ENCODE data around the gene GNA15. TPM values are rescaled to one million over a fixed set of nuclear protein-coding genes. Genes with fewer than 3 reads are reported as not detected.

Gene GNA15
- total RNA-seq, 1 experiment from 2014 or later = 0.22 TPM

DNA sequence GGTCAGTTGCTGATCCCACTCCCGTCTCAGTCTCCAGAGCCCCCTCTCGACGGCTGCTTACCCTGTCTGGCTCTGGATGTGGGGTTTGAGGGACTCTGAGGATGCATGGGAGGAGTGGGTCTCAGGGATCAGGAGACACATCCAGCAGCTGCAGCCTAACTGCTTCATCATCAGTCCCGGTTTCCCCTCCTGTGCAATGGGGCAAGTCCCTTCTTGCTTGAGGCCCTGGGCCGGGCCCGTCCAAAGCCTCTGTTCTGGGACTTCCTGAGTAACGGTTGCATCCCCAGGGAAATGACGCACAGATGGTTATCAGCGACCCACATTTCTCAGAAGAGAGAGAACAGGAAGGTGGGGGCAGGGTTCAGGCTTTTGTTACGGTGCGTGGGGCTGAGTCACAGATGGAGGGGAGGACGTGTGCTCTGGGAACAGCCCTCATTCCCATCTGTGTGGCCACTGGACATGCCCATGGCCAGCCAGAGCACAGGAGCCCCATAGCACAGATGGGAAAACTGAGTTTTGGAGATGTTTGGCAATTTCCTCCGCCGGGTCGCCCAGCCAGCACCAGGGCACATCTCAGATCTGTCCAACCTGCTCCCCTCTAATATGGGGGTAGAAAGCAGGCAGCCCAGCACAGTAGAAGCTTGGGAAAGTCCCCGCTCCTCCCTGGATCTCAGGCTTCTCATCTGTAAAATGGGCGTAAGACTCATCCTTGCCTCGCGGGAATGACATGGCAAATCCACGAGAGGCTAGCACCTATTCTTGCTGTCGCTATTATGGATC, 19.3 kb downstream of the GNA15 start:
- Mint-ChIP-seq H3K27me3 (ENCODE audit: low read depth) (peaks cover 7% of the 10 kb centered on the region), H3K36me3 (no peaks in the 10 kb centered on the region), H3K4me3 (no peak overlapping the region), H3K27ac (no peak overlapping the region), H3K9me3 (peaks cover 7% of the 10 kb centered on the region), H3K4me1 (peaks cover 4% of the 10 kb centered on the region; the same call in 1 of the 2 replicates)
- CTCF ChIA-PET = no interaction called here
- DNase-seq (ENCODE audit: low spot score) (no peak), ATAC-seq (no peak)
- TF ChIP-seq E2F5 (CRISPR knock-in tag; IDR thresholded peaks at IDR 0.05) (no peak), GTF2I (CRISPR knock-in tag; conservative IDR thresholded peaks at IDR 0.05) (0 out of 2 replicates have a peak, but pooled peaks have one; percentile 30)
- POLR2A ChIA-PET = no interaction called here

GRCh38 chr19:3157096-3157845, 21.4 kb downstream of the GNA15 start:
- H3K9me3 Mint-ChIP-seq = peaks cover 11% of the 10 kb centered on the region
- peaks cover 7% of the 10 kb centered on the region for H3K27me3 Mint-ChIP-seq (ENCODE audit: low read depth)
- ChIA-PET POLR2A (no interaction called here), CTCF (interaction anchor here (0.9 to 1.8 kb wide), 4 partner anchors 28 to 207 kb away, joined by 3 to 7 read pairs (median 4); no protein-coding TSS in a partner anchor)
- no peak for ATAC-seq
- H3K4me1 Mint-ChIP-seq = peaks cover 4% of the 10 kb centered on the region; the same call in 1 of the 2 replicates
- no peak for DNase-seq (ENCODE audit: low spot score)
- H3K27ac Mint-ChIP-seq = no peak overlapping the region
- TF ChIP-seq USF1 (CRISPR knock-in tag; IDR thresholded peaks at IDR 0.05) (no peak), PRRX2 (CRISPR knock-in tag; IDR thresholded peaks at IDR 0.05) (no peak), JAZF1 (CRISPR knock-in tag; IDR thresholded peaks at IDR 0.05) (no peak), AR (CRISPR knock-in tag; IDR thresholded peaks at IDR 0.05) (no peak), NR2C2 (CRISPR knock-in tag; IDR thresholded peaks at IDR 0.05) (no peak), ZNF317 (CRISPR knock-in tag; IDR thresholded peaks at IDR 0.05; ENCODE audit: borderline replicate concordance, low read depth) (no peak), TCF7 (CRISPR knock-in tag; IDR thresholded peaks at IDR 0.05; ENCODE audit: low read depth) (no peak), IRF2 (CRISPR knock-in tag; IDR thresholded peaks at IDR 0.05; ENCODE audit: borderline replicate concordance, low read depth) (no peak)
- TF ChIP-seq, protein P1, sequence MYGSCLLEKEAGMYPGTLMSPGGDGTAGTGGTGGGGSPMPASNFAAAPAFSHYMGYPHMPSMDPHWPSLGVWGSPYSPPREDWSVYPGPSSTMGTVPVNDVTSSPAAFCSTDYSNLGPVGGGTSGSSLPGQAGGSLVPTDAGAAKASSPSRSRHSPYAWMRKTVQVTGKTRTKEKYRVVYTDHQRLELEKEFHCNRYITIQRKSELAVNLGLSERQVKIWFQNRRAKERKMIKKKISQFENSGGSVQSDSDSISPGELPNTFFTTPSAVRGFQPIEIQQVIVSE (CRISPR knock-in tag; IDR thresholded peaks at IDR 0.05; ENCODE audit: borderline replicate concordance) = no peak
- TF ChIP-seq, protein P2, sequence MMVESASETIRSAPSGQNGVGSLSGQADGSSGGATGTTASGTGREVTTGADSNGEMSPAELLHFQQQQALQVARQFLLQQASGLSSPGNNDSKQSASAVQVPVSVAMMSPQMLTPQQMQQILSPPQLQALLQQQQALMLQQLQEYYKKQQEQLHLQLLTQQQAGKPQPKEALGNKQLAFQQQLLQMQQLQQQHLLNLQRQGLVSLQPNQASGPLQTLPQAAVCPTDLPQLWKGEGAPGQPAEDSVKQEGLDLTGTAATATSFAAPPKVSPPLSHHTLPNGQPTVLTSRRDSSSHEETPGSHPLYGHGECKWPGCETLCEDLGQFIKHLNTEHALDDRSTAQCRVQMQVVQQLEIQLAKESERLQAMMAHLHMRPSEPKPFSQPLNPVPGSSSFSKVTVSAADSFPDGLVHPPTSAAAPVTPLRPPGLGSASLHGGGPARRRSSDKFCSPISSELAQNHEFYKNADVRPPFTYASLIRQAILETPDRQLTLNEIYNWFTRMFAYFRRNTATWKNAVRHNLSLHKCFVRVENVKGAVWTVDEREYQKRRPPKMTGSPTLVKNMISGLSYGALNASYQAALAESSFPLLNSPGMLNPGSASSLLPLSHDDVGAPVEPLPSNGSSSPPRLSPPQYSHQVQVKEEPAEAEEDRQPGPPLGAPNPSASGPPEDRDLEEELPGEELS (CRISPR knock-in tag; IDR thresholded peaks at IDR 0.05) = no peak
- TF ChIP-seq, protein P3, sequence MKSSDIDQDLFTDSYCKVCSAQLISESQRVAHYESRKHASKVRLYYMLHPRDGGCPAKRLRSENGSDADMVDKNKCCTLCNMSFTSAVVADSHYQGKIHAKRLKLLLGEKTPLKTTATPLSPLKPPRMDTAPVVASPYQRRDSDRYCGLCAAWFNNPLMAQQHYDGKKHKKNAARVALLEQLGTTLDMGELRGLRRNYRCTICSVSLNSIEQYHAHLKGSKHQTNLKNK (CRISPR knock-in tag; IDR thresholded peaks at IDR 0.05) = no peak
- H3K36me3 Mint-ChIP-seq = no peaks in the 10 kb centered on the region
- no peak overlapping the region for H3K4me3 Mint-ChIP-seq

All from WTC11 (cell line).